Measurements from ENCODE around the gene PDE8A. TPM values are rescaled to one million over a fixed set of nuclear protein-coding genes. Genes with fewer than 3 reads are reported as not detected.

Gene PDE8A
- total and polyA plus RNA-seq, 2 of the 13 experiments (the other 11 are each of a cell fraction or from before 2014, with no cell fraction given) = 26.3 to 48.5 TPM

- Histone ChIP-seq H3K4me1 (ENCODE audit: insufficient read depth, low read length) (peaks cover 19% of the 10 kb centered on the region), H2AFZ (ENCODE audit: low read length) (no peak overlapping the region), H3K4me2 (ENCODE audit: low read depth, low read length) (no peak overlapping the region), H3K4me3 (replicated peaks in 1 of 3; ENCODE audit: insufficient read depth in 1 of 3, low read depth in 2 of 3, low read length in 3 of 3) (no peak overlapping the region), H3K79me2 (ENCODE audit: insufficient read depth, low read length) (no peaks in the 10 kb centered on the region), H3K36me3 (replicated peaks in 1 of 2; ENCODE audit: control insufficient read depth in 1 of 2, insufficient read depth in 2 of 2, low read length in 2 of 2) (peaks cover 17 to 66% of the 10 kb centered on the region in 2 experiments), H3K27me3 (ENCODE audit: control insufficient read depth in 1 of 2, insufficient read depth in 2 of 2, low read length in 2 of 2) (no peaks in the 10 kb centered on the region), H3K27ac (ENCODE audit: extremely low read length, insufficient read depth, low read length) (no peak overlapping the region), H3K9ac (ENCODE audit: insufficient read depth, low read depth, low read length) (no peak overlapping the region), H4K20me1 (ENCODE audit: insufficient read depth, low read length) (no peaks in the 10 kb centered on the region), H3K9me3 (ENCODE audit: low read length) (no peaks in the 10 kb centered on the region)
- 96% methylated on average over 4 of the region's 4 CpGs for WGBS (ENCODE audit: low lambda C conversion rate)
- in situ Hi-C loops (cut with HindIII; ENCODE audit: extremely low pct_ligation_motif_present, low pct_unique_long_range_greater_than_20kb) (no loop called here), intact Hi-C loops (cut with micrococcal nuclease; ENCODE audit: unreplicated experiment) (no loop called here)
- CTCF ChIA-PET (ENCODE audit: low intra/inter-chr PET ratio, low total read pairs) = no interaction called here
- no peak for TF ChIP-seq ZIK1 (CRISPR knock-in tag; IDR thresholded peaks at IDR 0.05; ENCODE audit: borderline replicate concordance, low read depth)
- TF ChIP-seq ZC3H4 (CRISPR knock-in tag; IDR thresholded peaks at IDR 0.05; ENCODE audit: borderline replicate concordance) = no peak
- TF ChIP-seq, protein P1, sequence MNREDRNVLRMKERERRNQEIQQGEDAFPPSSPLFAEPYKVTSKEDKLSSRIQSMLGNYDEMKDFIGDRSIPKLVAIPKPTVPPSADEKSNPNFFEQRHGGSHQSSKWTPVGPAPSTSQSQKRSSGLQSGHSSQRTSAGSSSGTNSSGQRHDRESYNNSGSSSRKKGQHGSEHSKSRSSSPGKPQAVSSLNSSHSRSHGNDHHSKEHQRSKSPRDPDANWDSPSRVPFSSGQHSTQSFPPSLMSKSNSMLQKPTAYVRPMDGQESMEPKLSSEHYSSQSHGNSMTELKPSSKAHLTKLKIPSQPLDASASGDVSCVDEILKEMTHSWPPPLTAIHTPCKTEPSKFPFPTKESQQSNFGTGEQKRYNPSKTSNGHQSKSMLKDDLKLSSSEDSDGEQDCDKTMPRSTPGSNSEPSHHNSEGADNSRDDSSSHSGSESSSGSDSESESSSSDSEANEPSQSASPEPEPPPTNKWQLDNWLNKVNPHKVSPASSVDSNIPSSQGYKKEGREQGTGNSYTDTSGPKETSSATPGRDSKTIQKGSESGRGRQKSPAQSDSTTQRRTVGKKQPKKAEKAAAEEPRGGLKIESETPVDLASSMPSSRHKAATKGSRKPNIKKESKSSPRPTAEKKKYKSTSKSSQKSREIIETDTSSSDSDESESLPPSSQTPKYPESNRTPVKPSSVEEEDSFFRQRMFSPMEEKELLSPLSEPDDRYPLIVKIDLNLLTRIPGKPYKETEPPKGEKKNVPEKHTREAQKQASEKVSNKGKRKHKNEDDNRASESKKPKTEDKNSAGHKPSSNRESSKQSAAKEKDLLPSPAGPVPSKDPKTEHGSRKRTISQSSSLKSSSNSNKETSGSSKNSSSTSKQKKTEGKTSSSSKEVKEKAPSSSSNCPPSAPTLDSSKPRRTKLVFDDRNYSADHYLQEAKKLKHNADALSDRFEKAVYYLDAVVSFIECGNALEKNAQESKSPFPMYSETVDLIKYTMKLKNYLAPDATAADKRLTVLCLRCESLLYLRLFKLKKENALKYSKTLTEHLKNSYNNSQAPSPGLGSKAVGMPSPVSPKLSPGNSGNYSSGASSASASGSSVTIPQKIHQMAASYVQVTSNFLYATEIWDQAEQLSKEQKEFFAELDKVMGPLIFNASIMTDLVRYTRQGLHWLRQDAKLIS (CRISPR knock-in tag; IDR thresholded peaks at IDR 0.05) = no peak
- TF ChIP-seq ZSCAN29 (CRISPR knock-in tag; conservative IDR thresholded peaks at IDR 0.05) = no peak
- no peak for TF ChIP-seq ZNF275 (CRISPR knock-in tag; IDR thresholded peaks at IDR 0.05; ENCODE audit: borderline replicate concordance)
- TF ChIP-seq IRX3 (CRISPR knock-in tag; IDR thresholded peaks at IDR 0.05; ENCODE audit: borderline replicate concordance, low read depth) = no peak
- TF ChIP-seq U2AF1 (optimal IDR thresholded peaks at IDR 0.05; ENCODE audit: low read depth, low read length) = no peak
- no peak for TF ChIP-seq ZFP41 (CRISPR knock-in tag; IDR thresholded peaks at IDR 0.05; ENCODE audit: borderline replicate concordance)
- TF ChIP-seq, protein P2, sequence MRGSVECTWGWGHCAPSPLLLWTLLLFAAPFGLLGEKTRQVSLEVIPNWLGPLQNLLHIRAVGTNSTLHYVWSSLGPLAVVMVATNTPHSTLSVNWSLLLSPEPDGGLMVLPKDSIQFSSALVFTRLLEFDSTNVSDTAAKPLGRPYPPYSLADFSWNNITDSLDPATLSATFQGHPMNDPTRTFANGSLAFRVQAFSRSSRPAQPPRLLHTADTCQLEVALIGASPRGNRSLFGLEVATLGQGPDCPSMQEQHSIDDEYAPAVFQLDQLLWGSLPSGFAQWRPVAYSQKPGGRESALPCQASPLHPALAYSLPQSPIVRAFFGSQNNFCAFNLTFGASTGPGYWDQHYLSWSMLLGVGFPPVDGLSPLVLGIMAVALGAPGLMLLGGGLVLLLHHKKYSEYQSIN (CRISPR knock-in tag; IDR thresholded peaks at IDR 0.05; ENCODE audit: borderline replicate concordance) = no peak
- no peak for TF ChIP-seq ZNF264 (CRISPR knock-in tag; IDR thresholded peaks at IDR 0.05)
- no peak for DNase-seq (ENCODE audit: low spot score)
- BruUV-seq (replicated peaks) = no TSS peak
- POLR2A ChIA-PET = no interaction called here
- no peak for FAIRE-seq
- ATAC-seq = no peak
Observed at GRCh38 chr15:85071504-85071903, 89.8 kb downstream of the PDE8A start.
